Urinary bladder (tissue), 4 donors: ENCODE measurements around the gene MEA1. TPM values are rescaled to one million over a fixed set of nuclear protein-coding genes. Genes with fewer than 3 reads are reported as not detected.

ENCODE experiments used
- DNase-seq: peaks from one replicate; pipeline ENCODE4 v3.0.0-alpha.2; 2015; ENCODE audit errors: extremely low spot score
- H3K27ac ChIP-seq: one replicate; pipeline ENCODE4 v1.5.1; 2013; ENCODE audit warnings: low read depth, mild to moderate bottlenecking, moderate library complexity
- H3K36me3 ChIP-seq: one replicate; pipeline ENCODE4 v1.6.1; 2013; ENCODE audit warnings: mild to moderate bottlenecking, moderate library complexity; ENCODE audit not compliant: insufficient read depth
- H3K4me1 ChIP-seq: one replicate; pipeline ENCODE4 v1.6.1; 2013; ENCODE audit warnings: mild to moderate bottlenecking, moderate library complexity; ENCODE audit not compliant: insufficient read depth
- H3K4me3 ChIP-seq: one replicate; pipeline ENCODE4 v1.5.1; 2013; ENCODE audit warnings: low read depth, low read length
- WGBS: extraction: QIAGEN DNeasy Blood & Tissue Kit; methylation state at CpG from one replicate; pipeline ENCODE4 v1.1.7; 2013; 5-methylcytosine and 5-hydroxymethylcytosine counted together
- polyA plus RNA-seq: library from polyadenylated mRNA; stranded (reverse); fragments of 200-250 nt; gene quantifications from one replicate; pipeline ENCODE4 v1.2.3, GENCODE V29; 2013
- total RNA-seq: library from RNA; depleted of rRNA; stranded (reverse); fragments of >200 nt; gene quantifications from one replicate; pipeline ENCODE4 v1.2.3, GENCODE V29; 2014
- donor health status: healthy with polysubstance abuse.
- donor health status: healthy.

The MEA1 gene
- total and polyA plus RNA-seq, 2 donors = 29.1 to 87.7 TPM

- WGBS = 78% methylated on average over 4 of the region's 4 CpGs
- peaks cover 2% of the 10 kb centered on the region for H3K4me1 ChIP-seq
- DNase-seq = no peak
- peaks cover 9% of the 10 kb centered on the region for H3K36me3 ChIP-seq
- H3K4me3 ChIP-seq = no peak overlapping the region
- H3K27ac ChIP-seq = no peak overlapping the region
These were observed 45.0 kb downstream of the MEA1 start for GRCh38 chr6:42968783-42969182.

DNA sequence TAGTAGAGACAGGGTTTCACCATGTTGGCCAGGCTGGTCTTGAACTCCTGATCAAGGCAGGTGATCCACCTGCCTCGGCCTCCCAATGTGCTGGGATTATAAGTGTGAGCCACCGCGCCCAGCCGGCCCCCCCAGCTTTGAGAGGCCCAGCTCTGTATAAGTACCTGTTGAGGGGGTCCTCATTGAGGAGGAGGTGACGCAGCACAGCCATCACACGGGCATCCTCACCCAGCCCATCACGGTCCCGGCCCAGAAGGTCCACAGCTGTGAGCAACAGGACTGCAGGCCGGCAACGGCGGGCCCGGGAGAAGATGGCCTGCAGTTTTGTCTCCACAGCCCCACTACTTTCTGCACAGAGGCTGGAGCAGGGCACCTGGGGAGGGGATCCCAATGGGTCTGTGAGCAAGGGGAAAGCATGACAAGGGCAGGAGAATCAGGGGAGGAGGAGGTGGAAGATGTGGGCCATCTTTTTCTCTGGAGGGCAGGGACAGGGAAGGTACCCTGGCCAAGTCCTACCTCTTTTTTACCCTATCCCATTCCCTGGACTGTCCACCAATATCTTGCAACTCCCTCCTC, 45.5 kb downstream of the MEA1 start:
- 94% methylated on average over 12 of the region's 12 CpGs for WGBS
- Histone ChIP-seq H3K27ac (no peak overlapping the region), H3K4me1 (peaks cover 2% of the 10 kb centered on the region), H3K36me3 (peaks cover 6% of the 10 kb centered on the region), H3K4me3 (no peak overlapping the region)
- no peak for DNase-seq

- DNase-seq = no peak
- Histone ChIP-seq H3K36me3 (peaks cover 6% of the 10 kb centered on the region), H3K4me1 (peaks cover 2% of the 10 kb centered on the region), H3K27ac (no peak overlapping the region), H3K4me3 (no peak overlapping the region)
- WGBS = 94% methylated on average over 11 of the region's 11 CpGs
These were observed 46.5 kb downstream of the MEA1 start for GRCh38 chr6:42967228-42967627.

DNA sequence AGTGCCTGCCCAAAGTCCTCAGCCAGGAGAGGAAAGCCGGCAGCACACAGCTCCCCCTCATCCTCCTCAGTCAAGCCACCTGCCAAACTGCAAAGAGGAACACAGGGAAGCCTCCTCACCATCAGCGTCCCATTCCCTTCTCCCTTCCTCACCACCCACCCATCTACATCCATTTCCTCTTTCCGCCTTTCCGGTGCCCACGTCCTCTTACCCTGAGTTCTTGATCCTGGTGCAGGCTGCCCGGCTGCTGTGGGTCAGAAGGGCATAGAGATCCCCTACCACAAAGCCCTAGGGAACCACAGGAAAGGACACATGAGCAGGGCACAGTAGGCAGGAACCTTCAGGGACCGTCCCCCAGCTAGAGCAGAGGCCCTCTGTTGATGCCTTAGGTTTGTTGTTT, 47.2 kb downstream of the MEA1 start:
- WGBS = 82% methylated on average over 7 of the region's 7 CpGs
- H3K4me3 ChIP-seq = no peak overlapping the region
- H3K36me3 ChIP-seq = peaks cover 6% of the 10 kb centered on the region
- peaks cover 2% of the 10 kb centered on the region for H3K4me1 ChIP-seq
- no peak overlapping the region for H3K27ac ChIP-seq
- no peak for DNase-seq

GRCh38 chr6:42963855-42964605, 49.7 kb downstream of the MEA1 start:
- Histone ChIP-seq H3K36me3 (peaks cover 6% of the 10 kb centered on the region), H3K27ac (no peak overlapping the region), H3K4me1 (no peaks in the 10 kb centered on the region), H3K4me3 (no peak overlapping the region)
- WGBS = 86% methylated on average over 9 of the region's 9 CpGs
- no peak for DNase-seq

DNA sequence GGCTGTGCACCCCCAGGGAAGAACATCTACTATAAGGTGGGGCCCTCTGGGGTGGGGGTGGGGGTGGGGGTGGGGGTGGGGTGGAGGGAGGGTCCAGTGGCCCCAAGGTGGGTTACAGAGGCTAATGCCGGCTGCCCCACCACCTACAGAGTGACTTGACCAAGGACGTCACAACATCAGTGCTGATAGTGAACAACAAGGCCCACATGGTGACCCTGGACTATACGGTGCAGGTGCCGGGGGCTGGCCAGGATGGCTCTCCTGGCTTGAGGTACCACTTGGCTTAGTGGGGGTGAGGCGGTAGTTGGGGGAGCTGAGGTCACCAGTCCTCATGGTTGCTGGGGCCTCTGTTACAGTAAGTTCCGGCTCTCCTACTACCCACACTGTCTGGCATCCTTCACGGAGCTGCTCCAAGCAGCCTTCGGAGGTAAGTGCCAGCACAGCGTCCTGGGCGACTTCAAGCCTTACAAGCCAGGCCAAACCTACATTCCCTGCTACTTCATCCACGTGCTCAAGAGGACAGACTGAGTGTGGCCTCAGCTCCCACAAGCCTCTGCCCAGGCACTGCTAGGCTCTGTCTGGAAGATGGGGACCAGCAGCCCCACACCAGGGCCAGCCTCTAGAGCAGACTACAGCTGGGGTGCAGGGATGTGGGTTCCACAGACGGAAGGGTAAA, 50.4 kb downstream of the MEA1 start:
- DNase-seq = no peak
- Histone ChIP-seq H3K36me3 (peaks cover 6% of the 10 kb centered on the region), H3K4me3 (no peak overlapping the region), H3K27ac (no peak overlapping the region), H3K4me1 (no peaks in the 10 kb centered on the region)
- 80% methylated on average over 12 of the region's 12 CpGs for WGBS

- Histone ChIP-seq H3K4me3 (no peak overlapping the region), H3K4me1 (no peaks in the 10 kb centered on the region), H3K27ac (no peak overlapping the region), H3K36me3 (peaks cover 4% of the 10 kb centered on the region)
- WGBS = 92% methylated on average over 13 of the region's 13 CpGs
- DNase-seq = no peak
These were observed 51.1 kb downstream of the MEA1 start for GRCh38 chr6:42962502-42963178.

DNA sequence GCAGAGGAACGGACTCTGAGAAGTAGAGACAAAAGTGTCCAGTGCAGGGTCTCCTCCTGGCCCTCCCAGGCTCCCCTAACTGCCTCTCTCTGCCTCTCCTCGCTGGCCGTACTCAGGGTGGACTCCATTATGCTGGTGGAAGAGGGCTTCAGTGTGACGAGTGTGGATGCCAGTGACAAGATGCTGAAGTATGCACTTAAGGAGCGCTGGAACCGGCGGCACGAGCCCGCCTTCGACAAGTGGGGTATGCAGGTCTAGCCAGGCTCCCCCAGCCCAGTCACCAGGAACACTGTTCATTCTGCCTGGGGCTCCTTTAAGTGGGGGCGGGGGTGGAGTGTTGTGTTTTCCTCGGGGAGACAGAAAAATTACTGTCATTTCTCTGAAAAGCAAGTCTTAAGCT, 51.6 kb downstream of the MEA1 start:
- no peak overlapping the region for H3K27ac ChIP-seq
- DNase-seq = no peak
- no peaks in the 10 kb centered on the region for H3K4me1 ChIP-seq
- H3K4me3 ChIP-seq = no peak overlapping the region
- peaks cover 4% of the 10 kb centered on the region for H3K36me3 ChIP-seq
- WGBS = 94% methylated on average over 12 of the region's 12 CpGs

Other genes starting within 250 kb of the MEA1 start
- gene BICRAL, start 231.9 kb downstream of the MEA1 start, total RNA-seq = 16.2 TPM
- 12.3 TPM for gene BICRAL, start 231.9 kb downstream of the MEA1 start, polyA plus RNA-seq
- gene RPL7L1, start 134.3 kb downstream of the MEA1 start, total RNA-seq = 96.9 TPM
- 48.8 TPM for gene RPL7L1, start 134.3 kb downstream of the MEA1 start, polyA plus RNA-seq
- gene PTCRA, start 97.9 kb downstream of the MEA1 start, total RNA-seq = not detected
- gene PTCRA, start 97.9 kb downstream of the MEA1 start, polyA plus RNA-seq = not detected
- 15.8 TPM for gene CNPY3, start 84.5 kb downstream of the MEA1 start, total RNA-seq
- gene CNPY3, start 84.5 kb downstream of the MEA1 start, polyA plus RNA-seq = 43.8 TPM
- gene GNMT, start 53.2 kb downstream of the MEA1 start, total RNA-seq = 0.42 TPM
- 0.52 TPM for gene GNMT, start 53.2 kb downstream of the MEA1 start, polyA plus RNA-seq
- gene PEX6, start 34.8 kb downstream of the MEA1 start, total RNA-seq = 12.2 TPM
- gene PEX6, start 34.8 kb downstream of the MEA1 start, polyA plus RNA-seq = 18.9 TPM
- 30.1 TPM for gene PPP2R5D, start 29.4 kb downstream of the MEA1 start, total RNA-seq
- gene PPP2R5D, start 29.4 kb downstream of the MEA1 start, polyA plus RNA-seq = 43.0 TPM
- gene KLHDC3, start 303 bp upstream of the MEA1 start, total RNA-seq = 75.8 TPM
- 90.4 TPM for gene KLHDC3, start 303 bp upstream of the MEA1 start, polyA plus RNA-seq
- 37.1 TPM for gene RRP36, start 7.7 kb upstream of the MEA1 start, total RNA-seq
- 38.1 TPM for gene RRP36, start 7.7 kb upstream of the MEA1 start, polyA plus RNA-seq
- gene CUL7, start 39.9 kb upstream of the MEA1 start, total RNA-seq = 26.5 TPM
- 10.8 TPM for gene CUL7, start 39.9 kb upstream of the MEA1 start, polyA plus RNA-seq
- gene MRPL2, start 45.5 kb upstream of the MEA1 start, total RNA-seq = 9.3 TPM
- 61.6 TPM for gene MRPL2, start 45.5 kb upstream of the MEA1 start, polyA plus RNA-seq
- 17.1 TPM for gene KLC4, start 45.7 kb upstream of the MEA1 start, total RNA-seq
- gene KLC4, start 45.7 kb upstream of the MEA1 start, polyA plus RNA-seq = 31.9 TPM
- 89.6 TPM for gene PTK7, start 62.4 kb upstream of the MEA1 start, total RNA-seq
- gene PTK7, start 62.4 kb upstream of the MEA1 start, polyA plus RNA-seq = 49.6 TPM
- gene SRF, start 157.3 kb upstream of the MEA1 start, total RNA-seq = 19.2 TPM
- 116 TPM for gene SRF, start 157.3 kb upstream of the MEA1 start, polyA plus RNA-seq
- gene CUL9, start 168.2 kb upstream of the MEA1 start, total RNA-seq = 20.6 TPM
- gene CUL9, start 168.2 kb upstream of the MEA1 start, polyA plus RNA-seq = 23.5 TPM
- 18.2 TPM for gene DNPH1, start 215.5 kb upstream of the MEA1 start, total RNA-seq
- gene DNPH1, start 215.5 kb upstream of the MEA1 start, polyA plus RNA-seq = 108 TPM
- gene TTBK1, start 229.5 kb upstream of the MEA1 start, total RNA-seq = 0.32 TPM
- 0.20 TPM for gene TTBK1, start 229.5 kb upstream of the MEA1 start, polyA plus RNA-seq